Adrenal gland (tissue), 5 donors: ENCODE data around the gene ZSWIM1.

Experiments used
- CTCF ChIP-seq, 6 experiments: fragments of 450-650 bp in 4 of 6; fragments of 200-600 bp in 2 of 6; sonication (generic) in 1 of 6; IDR thresholded peaks; 1 replicate in 5 of 6; 2 replicates in 1 of 6; pipeline versions ENCODE4 v1.5.1 to v1.8.0; 2016 to 2021; ENCODE audit warnings: antibody characterized with exemption in 6 of 6, mild to moderate bottlenecking in 2 of 6, moderate library complexity in 1 of 6
- POLR2A ChIP-seq, 2 donors: fragments of 450-650 bp; IDR thresholded peaks; one replicate each; pipeline ENCODE4 v1.6.1; 2017; ENCODE audit warnings: antibody characterized with exemption in 2 of 2, mild to moderate bottlenecking in 2 of 2, moderate library complexity in 1 of 2
- donor health status: DM: no; HTN: no; CAD: no.

- no peak for TF ChIP-seq POLR2A (IDR thresholded peaks at IDR 0.05)
- TF ChIP-seq CTCF (IDR thresholded peaks at IDR 0.05), result no peak
These were observed 44.9 kb downstream of the ZSWIM1 start for GRCh38 chr20:45925821-45926506.
